HUES48 (cell line): ENCODE measurements around the gene GDA.
"Not testable (repeated sequence)": the region's sequence is repeated elsewhere in the genome, so short reads cannot be mapped to it uniquely, and the experiment has no call there.

Experiments
- H3K27ac ChIP-seq: one replicate; pipeline ENCODE4 v1.7.0; 2013; ENCODE audit warnings: low read depth, low read length, inconsistent platforms
- H3K27me3 ChIP-seq: 2 replicates; pipeline ENCODE4 v1.6.1; 2013; ENCODE audit warnings: mild to moderate bottlenecking, low read length; ENCODE audit not compliant: control insufficient read depth, insufficient read depth
- H3K36me3 ChIP-seq: 2 replicates; pipeline ENCODE4 v1.6.1; 2013; ENCODE audit warnings: low read length; ENCODE audit not compliant: control insufficient read depth, insufficient read depth
- H3K4me1 ChIP-seq: 2 replicates; pipeline ENCODE4 v1.6.1; 2013; ENCODE audit warnings: mild to moderate bottlenecking, low read length; ENCODE audit not compliant: control insufficient read depth, insufficient read depth
- H3K4me3 ChIP-seq: 2 replicates; pipeline ENCODE4 v1.5.1; 2013; ENCODE audit warnings: mild to moderate bottlenecking, low read depth, low read length
- H3K9ac ChIP-seq: 2 replicates; pipeline ENCODE4 v1.6.1; 2013; ENCODE audit warnings: mild to moderate bottlenecking, low read depth, low read length, moderate library complexity
- H3K9me3 ChIP-seq: 2 replicates; pipeline ENCODE4 v1.6.1; 2013; ENCODE audit warnings: low read length; ENCODE audit not compliant: control insufficient read depth, insufficient read depth

Gene GDA

GRCh38 chr9:72278959-72279358 lies 129.7 kb downstream of the GDA start:
- H3K9ac ChIP-seq: no peak overlapping the region
- no peaks in the 10 kb centered on the region for H3K36me3 ChIP-seq
- H3K27ac ChIP-seq: no peak overlapping the region
- no peaks in the 10 kb centered on the region for H3K9me3 ChIP-seq
- no peak overlapping the region for H3K4me3 ChIP-seq
- no peaks in the 10 kb centered on the region for H3K4me1 ChIP-seq
- no peaks in the 10 kb centered on the region for H3K27me3 ChIP-seq

- Histone ChIP-seq H3K36me3 (no peaks in the 10 kb centered on the region), H3K27ac (no peak overlapping the region), H3K27me3 (no peaks in the 10 kb centered on the region), H3K4me3 (no peak overlapping the region), H3K9ac (no peak overlapping the region), H3K4me1 (no peaks in the 10 kb centered on the region), H3K9me3 (no peaks in the 10 kb centered on the region)
Observed at GRCh38 chr9:72280913-72281500, 131.8 kb downstream of the GDA start.

DNA sequence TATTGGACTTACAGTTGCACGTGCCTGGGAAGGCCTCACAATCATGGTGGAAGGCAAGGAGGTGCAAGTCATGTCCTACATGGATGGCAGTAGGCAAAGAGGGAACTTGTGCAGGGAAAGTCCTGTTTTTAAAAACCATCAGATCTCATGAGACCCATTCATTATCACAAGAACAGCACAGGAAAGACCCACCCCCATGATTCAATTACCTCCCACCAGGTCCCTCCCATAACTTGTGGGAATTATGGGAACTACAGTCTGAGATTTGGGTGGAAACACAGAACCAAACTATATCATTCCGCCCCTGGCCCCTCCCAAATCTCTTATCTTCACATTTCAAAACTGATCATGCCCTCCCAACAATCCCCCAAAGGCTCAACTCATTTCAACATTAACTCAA lies 140.2 kb downstream of the GDA start:
- H3K9me3 ChIP-seq: 0 out of 2 replicates have a peak, but pooled peaks cover 2% of the 10 kb centered on the region
- no peak overlapping the region for H3K27ac ChIP-seq
- no peaks in the 10 kb centered on the region for H3K27me3 ChIP-seq
- no peaks in the 10 kb centered on the region for H3K4me1 ChIP-seq
- H3K9ac ChIP-seq: no peak overlapping the region
- no peaks in the 10 kb centered on the region for H3K36me3 ChIP-seq
- H3K4me3 ChIP-seq: no peak overlapping the region

GRCh38 chr9:72290311-72290710 lies 141.1 kb downstream of the GDA start:
- no peaks in the 10 kb centered on the region for H3K27me3 ChIP-seq
- H3K36me3 ChIP-seq: no peaks in the 10 kb centered on the region
- no peak overlapping the region for H3K4me3 ChIP-seq
- no peak overlapping the region for H3K27ac ChIP-seq
- H3K9me3 ChIP-seq: 0 out of 2 replicates have a peak, but pooled peaks cover 2% of the 10 kb centered on the region
- H3K4me1 ChIP-seq: no peaks in the 10 kb centered on the region
- no peak overlapping the region for H3K9ac ChIP-seq

GRCh38 chr9:72291576-72291975 lies 142.3 kb downstream of the GDA start:
- not testable (repeated sequence) for H3K9ac ChIP-seq, H3K4me3 ChIP-seq

DNA sequence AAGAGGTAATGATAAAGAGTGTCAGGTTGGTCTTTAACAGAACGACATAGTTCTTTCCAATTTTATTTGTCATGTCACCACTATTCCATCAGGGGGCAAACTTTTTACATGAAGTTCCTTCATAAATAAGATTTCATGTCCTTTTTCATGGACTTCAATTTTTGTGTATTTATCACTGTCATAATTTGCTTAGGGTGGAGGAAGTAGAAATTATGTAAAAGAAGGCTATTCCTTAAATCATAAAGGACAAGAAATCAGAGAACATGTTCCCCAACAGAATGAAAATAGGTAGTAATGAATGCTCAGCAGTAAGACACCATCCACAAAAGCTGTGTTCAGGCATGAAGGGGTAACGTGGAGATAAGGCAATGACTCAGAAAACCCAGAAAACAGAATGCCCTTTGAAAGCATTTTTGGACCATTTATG lies 143.0 kb downstream of the GDA start:
- Histone ChIP-seq H3K27me3 (no peaks in the 10 kb centered on the region), H3K9ac (no peak overlapping the region), H3K27ac (no peak overlapping the region), H3K36me3 (no peaks in the 10 kb centered on the region), H3K9me3 (0 out of 2 replicates have a peak, but pooled peaks cover 2% of the 10 kb centered on the region), H3K4me1 (no peaks in the 10 kb centered on the region), H3K4me3 (no peak overlapping the region)

More at GRCh38 chr9:72291576-72291975, 142.3 kb downstream of the GDA start:
- not testable (repeated sequence) for H3K27ac ChIP-seq, H3K36me3 ChIP-seq, H3K27me3 ChIP-seq, H3K9me3 ChIP-seq, H3K4me1 ChIP-seq

- Histone ChIP-seq H3K9me3 (0 out of 2 replicates have a peak, but pooled peaks cover 2% of the 10 kb centered on the region), H3K4me3 (no peak overlapping the region), H3K9ac (no peak overlapping the region), H3K27ac (no peak overlapping the region), H3K4me1 (no peaks in the 10 kb centered on the region), H3K36me3 (no peaks in the 10 kb centered on the region), H3K27me3 (no peaks in the 10 kb centered on the region)
Observed at GRCh38 chr9:72292874-72293607, 143.8 kb downstream of the GDA start.

- no peaks in the 10 kb centered on the region for H3K4me1 ChIP-seq
- H3K9ac ChIP-seq: no peak overlapping the region
- H3K36me3 ChIP-seq: no peaks in the 10 kb centered on the region
- H3K4me3 ChIP-seq: no peak overlapping the region
- H3K9me3 ChIP-seq: 0 out of 2 replicates have a peak, but pooled peaks cover 2% of the 10 kb centered on the region
- no peaks in the 10 kb centered on the region for H3K27me3 ChIP-seq
- no peak overlapping the region for H3K27ac ChIP-seq
Observed at GRCh38 chr9:72294936-72295335, 145.7 kb downstream of the GDA start.

GRCh38 chr9:72297516-72297915 lies 148.3 kb downstream of the GDA start:
- Histone ChIP-seq H3K27ac (no peak overlapping the region), H3K9ac (no peak overlapping the region)

GRCh38 chr9:72299017-72299603 lies 149.9 kb downstream of the GDA start:
- Histone ChIP-seq H3K9ac (no peak overlapping the region), H3K27ac (no peak overlapping the region), H3K4me3 (no peak overlapping the region), H3K4me1 (no peaks in the 10 kb centered on the region), H3K27me3 (no peaks in the 10 kb centered on the region), H3K36me3 (no peaks in the 10 kb centered on the region), H3K9me3 (no peaks in the 10 kb centered on the region)

More at GRCh38 chr9:72297516-72297915, 148.3 kb downstream of the GDA start:
- Histone ChIP-seq H3K4me3 (no peak overlapping the region), H3K27me3 (no peaks in the 10 kb centered on the region), H3K9me3 (no peaks in the 10 kb centered on the region), H3K4me1 (no peaks in the 10 kb centered on the region), H3K36me3 (no peaks in the 10 kb centered on the region)

- no peak overlapping the region for H3K4me3 ChIP-seq
- no peaks in the 10 kb centered on the region for H3K36me3 ChIP-seq
- H3K4me1 ChIP-seq: no peaks in the 10 kb centered on the region
- no peak overlapping the region for H3K9ac ChIP-seq
- H3K27me3 ChIP-seq: no peaks in the 10 kb centered on the region
- H3K27ac ChIP-seq: no peak overlapping the region
- H3K9me3 ChIP-seq: no peaks in the 10 kb centered on the region
Observed at GRCh38 chr9:72300873-72301272, 151.6 kb downstream of the GDA start.
